ENCODE results near the gene ARHGAP42. TPM values are rescaled to one million over a fixed set of nuclear protein-coding genes. Genes with fewer than 3 reads are reported as not detected.
"Not testable (repeated sequence)": the region's sequence is repeated elsewhere in the genome, so short reads cannot be mapped to it uniquely, and the experiment has no call there.

ARHGAP42 gene
- total and polyA plus RNA-seq, 8 donors = 2.3 to 119 (median 39.3) TPM

- Histone ChIP-seq H3K4me1 (peaks cover 0 to 6% (median 0%) of the 10 kb centered on the region in 4 donors), H3K27ac (no peak overlapping the region), H3K36me3 (no peaks in the 10 kb centered on the region), H3K4me3 (no peak overlapping the region), H3K9me3 (no peaks in the 10 kb centered on the region), H3K27me3 (no peaks in the 10 kb centered on the region)
- no peak for DNase-seq
- 84 to 100% (median 88%) methylated on average over 1 of the region's 1 CpG for WGBS, 5 donors
- intact Hi-C loops (cut with DNase I; ENCODE audit: low total_unique reads) = no loop called here
- TF ChIP-seq EP300 (IDR thresholded peaks at IDR 0.05) = no peak
- TF ChIP-seq POLR2AphosphoS5 (IDR thresholded peaks at IDR 0.05) = no peak
- TF ChIP-seq CTCF (IDR thresholded peaks at IDR 0.05) = no peak
- TF ChIP-seq POLR2A (IDR thresholded peaks at IDR 0.05) = no peak
Observed at GRCh38 chr11:100895449-100895848, 208.4 kb downstream of the ARHGAP42 start.

GRCh38 chr11:100895976-100896375 is 208.9 kb downstream of the ARHGAP42 start:
- intact Hi-C loops (cut with DNase I; ENCODE audit: low total_unique reads) = not testable (repeated sequence)

GRCh38 chr11:100901471-100901870 is 214.4 kb downstream of the ARHGAP42 start:
- H3K4me3 ChIP-seq; H3K4me1 ChIP-seq; H3K27ac ChIP-seq; intact Hi-C loops (cut with DNase I; ENCODE audit: low total_unique reads); H3K9me3 ChIP-seq; H3K27me3 ChIP-seq; H3K36me3 ChIP-seq; DNase-seq: not testable (repeated sequence)
- WGBS, 5 donors = 33 to 71% (median 59%) methylated on average over 3 to 5 of the region's 5 CpGs

More at GRCh38 chr11:100895976-100896375, 208.9 kb downstream of the ARHGAP42 start:
- not testable (repeated sequence) for H3K9me3 ChIP-seq, H3K4me1 ChIP-seq, H3K4me3 ChIP-seq, H3K27me3 ChIP-seq, DNase-seq, H3K27ac ChIP-seq, H3K36me3 ChIP-seq
- 92 to 100% (median 95%) methylated on average over 1 of the region's 1 CpG for WGBS, 5 donors

GRCh38 chr11:100902454-100903141 is 215.5 kb downstream of the ARHGAP42 start:
- H3K9me3 ChIP-seq = no peaks in the 10 kb centered on the region
- no peak overlapping the region for H3K27ac ChIP-seq
- peaks cover 0 to 7% (median 2%) of the 10 kb centered on the region in 4 donors for H3K4me1 ChIP-seq
- intact Hi-C loops (cut with DNase I; ENCODE audit: low total_unique reads) = no loop called here
- TF ChIP-seq EP300 (IDR thresholded peaks at IDR 0.05) (no peak), POLR2AphosphoS5 (IDR thresholded peaks at IDR 0.05) (no peak), CTCF (IDR thresholded peaks at IDR 0.05) (no peak), POLR2A (IDR thresholded peaks at IDR 0.05) (no peak)
- H3K27me3 ChIP-seq = no peaks in the 10 kb centered on the region
- H3K36me3 ChIP-seq = no peaks in the 10 kb centered on the region
- DNase-seq = no peak
- 41 to 56% (median 56%) methylated on average over 7 of the region's 7 CpGs for WGBS, 5 donors
- H3K4me3 ChIP-seq = no peak overlapping the region

GRCh38 chr11:100903284-100903683 is 216.2 kb downstream of the ARHGAP42 start:
- Histone ChIP-seq H3K36me3 (no peaks in the 10 kb centered on the region), H3K27me3 (no peaks in the 10 kb centered on the region), H3K4me1 (peaks cover 0 to 7% (median 2%) of the 10 kb centered on the region in 4 donors), H3K4me3 (no peak overlapping the region), H3K27ac (no peak overlapping the region), H3K9me3 (no peaks in the 10 kb centered on the region)
- no peak for DNase-seq
- no peak for TF ChIP-seq POLR2AphosphoS5 (IDR thresholded peaks at IDR 0.05)
- TF ChIP-seq POLR2A (IDR thresholded peaks at IDR 0.05) = no peak
- TF ChIP-seq EP300 (IDR thresholded peaks at IDR 0.05) = no peak
- no peak for TF ChIP-seq CTCF (IDR thresholded peaks at IDR 0.05)
- WGBS, 5 donors = 69 to 77% (median 75%) methylated on average over 1 of the region's 1 CpG
- intact Hi-C loops (cut with DNase I; ENCODE audit: low total_unique reads) = no loop called here

Data from stomach (tissue), 9 donors.